ENCODE results near the gene CD99. TPM values are rescaled to one million over a fixed set of nuclear protein-coding genes. Genes with fewer than 3 reads are reported as not detected.

CD99 gene
- total RNA-seq, 2 donors from 2014 or later, result 384 to 1,041 TPM

GRCh38 chrX:2701600-2701999, 10.5 kb downstream of the CD99 start:
- TF ChIP-seq POLR2A (IDR thresholded peaks at IDR 0.05) (no peak), POLR2AphosphoS5 (IDR thresholded peaks at IDR 0.05) (peak; percentile 20)
- no peak overlapping the region for H3K4me3 ChIP-seq
- H3K27me3 ChIP-seq (replicated peaks; ENCODE audit: insufficient read depth), result no peaks in the 10 kb centered on the region
- WGBS, result 43% methylated on average over 6 of the region's 6 CpGs
- H3K4me1 ChIP-seq (replicated peaks), result peaks cover 14% of the 10 kb centered on the region
- H3K36me3 ChIP-seq, result no peaks in the 10 kb centered on the region
- DNase-seq (ENCODE audit: low spot score), result no peak
- no peaks in the 10 kb centered on the region for H3K9me3 ChIP-seq
- H3K27ac ChIP-seq, result peak overlapping the region in 1 of 2 donors; percentile 75
- intact Hi-C loops (cut with DNase I), result no loop called here

- Histone ChIP-seq H3K27me3 (replicated peaks; ENCODE audit: insufficient read depth) (no peaks in the 10 kb centered on the region), H3K36me3 (no peaks in the 10 kb centered on the region), H3K9me3 (no peaks in the 10 kb centered on the region), H3K4me1 (replicated peaks) (peaks cover 21% of the 10 kb centered on the region), H3K4me3 (no peak overlapping the region), H3K27ac (peak overlapping the region; percentile 55 to 75)
- intact Hi-C loops (cut with DNase I), result no loop called here
- DNase-seq (ENCODE audit: low spot score), result peak; percentile 75
- WGBS, result 16% methylated on average over 14 of the region's 14 CpGs
- TF ChIP-seq POLR2AphosphoS5 (IDR thresholded peaks at IDR 0.05) (peak; percentile 91), POLR2A (IDR thresholded peaks at IDR 0.05) (no peak), CTCF (IDR thresholded peaks at IDR 0.05) (peak; percentile 15 to 63 (median 41))
Measured at GRCh38 chrX:2703991-2704369, 12.9 kb downstream of the CD99 start.

- Histone ChIP-seq H3K27me3 (replicated peaks; ENCODE audit: insufficient read depth) (no peaks in the 10 kb centered on the region), H3K4me1 (replicated peaks) (peaks cover 27% of the 10 kb centered on the region), H3K27ac (peak overlapping the region; percentile 20 to 75), H3K4me3 (no peak overlapping the region), H3K36me3 (no peaks in the 10 kb centered on the region), H3K9me3 (no peaks in the 10 kb centered on the region)
- 45% methylated on average over 18 of the region's 18 CpGs for WGBS
- TF ChIP-seq POLR2AphosphoS5 (IDR thresholded peaks at IDR 0.05), result peak; percentile 72
- no peak for TF ChIP-seq CTCF (IDR thresholded peaks at IDR 0.05)
- DNase-seq (ENCODE audit: low spot score), result peak; percentile 46
- intact Hi-C loops (cut with DNase I), result no loop called here
Measured at GRCh38 chrX:2705046-2705832, 14.1 kb downstream of the CD99 start.

GRCh38 chrX:2707334-2707760, 16.3 kb downstream of the CD99 start:
- intact Hi-C loops (cut with DNase I), result no loop called here
- H3K4me3 ChIP-seq, result no peak overlapping the region
- no peaks in the 10 kb centered on the region for H3K9me3 ChIP-seq
- no peak for TF ChIP-seq POLR2A (IDR thresholded peaks at IDR 0.05)
- peak; percentile 86 for TF ChIP-seq POLR2AphosphoS5 (IDR thresholded peaks at IDR 0.05)
- H3K27ac ChIP-seq, result no peak overlapping the region
- no peaks in the 10 kb centered on the region for H3K36me3 ChIP-seq
- H3K27me3 ChIP-seq (replicated peaks; ENCODE audit: insufficient read depth), result no peaks in the 10 kb centered on the region
- WGBS, result 8% methylated on average over 12 of the region's 12 CpGs
- peaks cover 27% of the 10 kb centered on the region for H3K4me1 ChIP-seq (replicated peaks)
- DNase-seq (ENCODE audit: low spot score), result peak; percentile 78

GRCh38 chrX:2708021-2708420, 16.9 kb downstream of the CD99 start:
- Histone ChIP-seq H3K27ac (no peak overlapping the region), H3K4me1 (replicated peaks) (peaks cover 27% of the 10 kb centered on the region), H3K27me3 (replicated peaks; ENCODE audit: insufficient read depth) (no peaks in the 10 kb centered on the region), H3K4me3 (no peak overlapping the region), H3K36me3 (no peaks in the 10 kb centered on the region), H3K9me3 (no peaks in the 10 kb centered on the region)
- TF ChIP-seq POLR2A (IDR thresholded peaks at IDR 0.05) (no peak), POLR2AphosphoS5 (IDR thresholded peaks at IDR 0.05) (no peak), CTCF (IDR thresholded peaks at IDR 0.05) (no peak)
- no peak for DNase-seq (ENCODE audit: low spot score)
- WGBS, result 62% methylated on average over 6 of the region's 6 CpGs
- intact Hi-C loops (cut with DNase I), result no loop called here
